Stimulated activated CD4-positive, alpha-beta T cell treated with anti-CD3 and anti-CD28 coated beads, Interleukin-15, amount 100 ng/mL, for 48 hours (primary cell): Measurements from ENCODE around the gene PRR35.

Experiments
- DNase-seq, 2 donors: peaks; one replicate each; pipeline ENCODE4 v3.0.0-alpha.2; 2020; ENCODE audit warnings: low read depth in 2 of 2

The PRR35 gene

DNA sequence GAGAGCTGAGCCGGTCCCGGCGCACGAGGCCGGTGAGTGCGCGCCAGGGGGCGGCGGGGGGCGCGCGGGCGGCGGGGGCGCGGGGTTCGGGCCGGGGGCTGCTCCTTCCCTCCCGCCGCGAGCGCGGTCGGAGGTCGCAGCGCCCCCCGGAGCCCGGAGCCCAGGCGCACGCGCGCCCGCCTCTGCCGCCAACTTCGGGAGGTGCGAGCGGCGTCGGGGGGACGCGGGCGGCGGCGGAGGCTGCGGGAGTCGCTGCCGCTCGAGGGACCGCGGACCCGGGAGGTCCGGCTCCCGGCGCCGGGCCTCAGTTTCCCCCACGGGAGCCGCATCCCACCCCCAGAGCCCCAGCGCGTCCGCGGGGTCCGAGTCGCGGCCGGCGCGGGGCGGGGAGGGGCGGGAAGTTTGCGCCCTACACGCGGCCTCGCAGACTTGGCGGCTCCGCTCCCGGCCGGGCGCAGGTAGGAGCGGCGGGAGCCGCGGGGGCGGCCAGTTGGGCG lies at the start of gene PRR35:
PRR35 (plus strand) TSS at position 191 of the 497 bp plus-strand sequence. CDS start 2,901 bp downstream, outside the sequence.
- DNase-seq = no peak

DNA sequence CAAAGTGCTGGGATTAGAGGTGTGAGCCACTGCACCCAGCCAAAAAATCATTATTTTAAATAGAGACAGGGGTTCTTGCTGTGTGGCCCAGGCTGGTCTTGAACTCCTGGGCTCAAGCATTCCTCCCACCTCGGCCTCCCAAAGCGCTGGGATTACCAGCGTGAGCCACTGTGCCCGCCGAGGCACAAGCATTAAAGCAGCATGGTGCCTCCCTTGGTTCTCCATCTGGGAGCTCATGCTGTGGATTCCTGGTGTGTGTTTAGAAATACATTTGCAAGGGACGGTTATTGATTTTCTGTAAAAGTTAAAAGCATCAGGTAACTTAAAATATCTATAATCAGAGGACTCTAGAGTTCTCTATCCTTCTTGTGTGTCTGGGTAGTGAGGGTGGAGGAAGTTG lies 47.4 kb upstream of the PRR35 start:
- DNase-seq = no peak

DNA sequence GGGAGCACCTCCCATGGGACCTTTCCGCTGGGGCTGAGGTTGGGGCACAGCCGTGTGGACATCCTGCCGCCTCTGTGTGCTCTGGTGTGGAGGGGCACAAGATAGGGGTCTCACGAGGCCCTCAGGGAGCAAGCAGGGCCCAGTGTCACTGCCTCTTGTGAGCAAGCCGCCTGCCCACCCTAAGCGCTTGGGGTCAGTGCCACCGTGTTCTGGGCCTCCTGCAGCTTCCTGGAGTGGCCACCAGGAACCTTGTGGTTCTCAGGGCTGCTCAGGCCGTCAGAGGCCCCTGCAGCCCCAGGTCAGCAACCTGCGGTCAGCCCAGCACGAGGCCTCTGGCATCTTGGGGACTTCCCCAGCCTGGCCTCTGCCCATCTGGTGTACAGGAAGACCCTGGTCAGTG lies 46.2 kb upstream of the PRR35 start:
- no peak for DNase-seq

DNA sequence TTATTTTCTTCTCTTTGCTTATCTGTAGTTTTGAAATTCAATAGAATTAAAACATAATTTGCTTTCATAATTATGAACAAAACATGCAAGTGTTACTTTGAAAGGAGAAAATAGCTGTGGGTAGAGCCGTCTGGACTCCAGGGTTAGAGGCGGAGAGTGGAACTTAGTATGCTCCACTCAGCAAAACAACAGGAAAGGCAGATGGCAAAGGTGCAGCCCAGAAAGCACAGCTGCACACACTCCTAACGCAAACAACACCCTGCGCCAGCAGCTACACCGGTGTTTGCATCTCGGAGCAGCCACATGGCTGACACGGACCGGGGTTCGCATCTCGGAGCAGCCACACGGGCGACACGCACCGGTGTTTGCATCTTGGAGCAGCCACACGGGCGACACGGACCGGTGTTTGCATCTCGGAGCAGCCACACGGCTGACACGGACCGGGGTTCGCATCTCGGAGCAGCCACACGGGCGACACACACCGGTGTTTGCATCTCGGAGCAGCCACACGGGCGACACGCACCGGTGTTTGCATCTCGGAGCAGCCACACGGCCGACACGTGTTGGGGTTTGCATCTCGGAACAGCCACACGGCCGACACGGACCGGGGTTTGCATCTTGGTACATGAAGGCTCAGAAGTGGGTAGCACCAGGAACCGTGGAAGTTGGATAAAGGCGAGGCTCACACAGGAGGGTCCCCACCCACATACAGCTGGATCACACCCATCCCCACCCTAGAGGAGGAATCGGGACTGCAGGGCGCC lies 44.8 kb upstream of the PRR35 start:
- DNase-seq = no peak

DNA sequence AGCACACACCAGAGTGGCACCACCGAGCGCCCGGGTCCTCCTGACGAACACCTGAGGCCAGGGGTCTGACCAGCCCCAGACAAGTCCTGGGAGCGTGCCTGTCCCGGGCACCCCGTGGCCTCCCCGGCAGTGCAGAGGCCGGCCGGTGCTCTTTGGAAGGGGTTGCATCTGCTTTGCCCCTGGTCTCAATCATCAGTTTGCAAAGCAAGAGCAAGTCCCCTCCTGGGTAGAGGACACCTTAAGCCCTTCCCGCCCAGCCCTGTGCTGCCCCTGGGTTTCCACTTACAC lies 44.3 kb upstream of the PRR35 start:
- DNase-seq = no peak

DNA sequence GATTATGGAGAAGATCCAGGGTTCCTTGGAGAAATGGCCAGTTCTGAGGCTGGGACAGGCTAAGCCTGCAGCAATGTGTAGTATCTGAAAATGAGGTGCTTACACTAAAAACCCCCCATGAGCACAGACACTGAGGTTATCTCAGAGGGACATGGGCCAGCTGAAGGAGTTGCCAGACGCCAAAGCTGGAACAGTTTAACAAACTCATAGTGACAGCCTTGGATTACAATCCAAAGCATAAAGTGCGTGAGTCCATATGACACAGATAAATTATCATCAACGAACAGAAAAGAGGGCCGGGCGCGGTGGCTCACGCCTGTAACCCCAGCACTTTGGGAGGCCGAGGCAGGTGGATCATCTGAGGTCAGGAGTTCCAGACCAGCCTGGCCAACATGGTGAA lies 43.9 kb upstream of the PRR35 start:
- no peak for DNase-seq

DNA sequence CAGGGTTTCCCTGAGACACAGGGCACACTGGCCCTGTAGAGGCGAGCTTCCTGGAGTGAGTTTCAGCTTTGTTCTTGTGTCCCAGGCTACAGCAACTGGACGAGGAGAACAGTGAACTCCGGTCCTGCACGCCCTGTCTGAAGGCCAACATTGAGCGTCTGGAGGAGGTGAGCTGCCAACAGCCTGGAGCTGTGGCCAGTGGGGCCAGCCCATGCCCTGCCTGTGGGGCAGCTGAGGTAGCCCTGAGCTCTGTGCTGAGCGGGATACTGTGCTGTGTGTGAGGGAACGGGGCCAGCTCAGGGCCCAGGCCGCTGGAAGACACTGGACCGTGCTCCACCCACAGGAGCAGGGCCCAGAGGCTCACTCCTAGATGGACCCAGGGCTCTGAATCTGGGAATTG lies 41.3 kb upstream of the PRR35 start:
- DNase-seq = no peak

DNA sequence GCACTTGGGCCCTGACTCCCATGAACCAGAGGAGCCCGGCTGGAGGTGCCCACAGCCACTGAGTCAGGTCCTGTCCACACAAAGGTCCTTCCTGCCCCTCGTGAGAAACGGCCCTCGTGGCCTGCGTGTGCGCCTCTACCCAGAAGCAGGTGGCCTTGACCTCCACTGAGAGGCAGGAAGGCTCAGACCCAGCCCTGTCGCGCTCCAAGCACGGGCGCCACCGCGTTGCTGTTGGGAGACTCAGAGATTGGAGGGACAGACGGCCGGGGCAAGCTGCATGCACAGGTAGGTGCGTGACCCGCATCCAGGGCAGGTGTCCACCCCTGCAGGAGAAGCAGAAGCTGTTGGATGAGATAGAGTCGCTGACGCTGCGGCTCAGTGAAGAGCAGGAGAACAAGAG lies 40.8 kb upstream of the PRR35 start:
- DNase-seq = no peak

DNA sequence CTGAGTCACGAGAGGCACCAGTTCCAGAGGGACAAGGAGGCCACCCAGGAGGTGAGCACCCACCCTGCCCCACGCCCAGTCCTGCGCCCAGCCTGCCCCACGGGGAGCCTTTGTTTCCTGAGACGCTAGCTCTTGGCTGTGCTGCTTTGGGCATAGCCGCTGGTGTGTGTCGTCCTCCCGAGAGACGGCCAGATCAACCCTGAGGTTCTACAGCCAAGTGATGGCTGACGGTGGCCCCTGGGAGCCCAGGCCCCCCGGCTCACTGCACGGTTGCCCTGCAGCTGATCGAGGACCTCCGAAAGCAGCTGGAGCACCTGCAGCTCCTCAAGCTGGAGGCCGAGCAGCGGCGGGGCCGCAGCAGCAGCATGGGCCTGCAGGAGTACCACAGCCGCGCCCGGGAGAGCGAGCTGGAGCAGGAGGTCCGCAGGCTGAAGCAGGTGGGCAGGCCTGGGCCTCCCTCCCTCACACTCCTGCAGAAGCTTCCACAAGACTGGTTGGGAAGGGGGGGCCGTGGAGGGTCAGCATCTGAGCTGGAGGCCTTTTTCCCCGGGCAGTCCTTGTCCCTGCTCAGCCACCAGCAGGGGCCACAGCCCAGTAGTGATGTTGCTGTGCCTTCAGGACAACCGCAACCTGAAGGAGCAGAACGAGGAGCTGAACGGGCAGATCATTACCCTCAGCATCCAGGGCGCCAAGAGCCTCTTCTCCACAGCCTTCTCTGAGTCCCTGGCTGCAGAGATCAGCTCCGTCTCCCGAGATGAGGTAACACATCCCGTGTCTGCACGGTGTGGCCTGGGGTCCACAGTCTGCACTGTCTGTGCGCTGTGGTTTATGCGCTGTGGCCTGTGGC lies 40.1 kb upstream of the PRR35 start:
- DNase-seq = no peak

DNA sequence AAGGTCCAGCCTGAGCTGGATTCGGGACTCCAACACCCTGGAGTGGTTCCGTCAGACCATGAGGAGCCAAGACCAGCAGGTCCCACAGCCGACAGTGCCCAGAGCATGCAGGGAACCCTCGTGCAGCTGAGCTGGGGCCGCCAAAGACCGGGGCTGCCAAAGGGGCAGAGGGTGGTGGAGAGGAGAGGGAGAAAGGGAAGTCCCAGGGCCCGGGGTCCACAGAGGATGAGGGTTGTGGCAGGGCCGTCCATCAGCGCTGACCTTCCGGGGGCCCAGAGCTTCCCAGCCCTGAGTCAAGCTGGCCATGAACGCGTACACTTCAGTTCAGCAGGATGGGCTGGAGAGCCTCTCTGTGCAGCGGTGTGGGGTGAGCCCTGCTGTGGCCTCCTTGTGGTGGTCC lies 39.3 kb upstream of the PRR35 start:
- DNase-seq = no peak

DNA sequence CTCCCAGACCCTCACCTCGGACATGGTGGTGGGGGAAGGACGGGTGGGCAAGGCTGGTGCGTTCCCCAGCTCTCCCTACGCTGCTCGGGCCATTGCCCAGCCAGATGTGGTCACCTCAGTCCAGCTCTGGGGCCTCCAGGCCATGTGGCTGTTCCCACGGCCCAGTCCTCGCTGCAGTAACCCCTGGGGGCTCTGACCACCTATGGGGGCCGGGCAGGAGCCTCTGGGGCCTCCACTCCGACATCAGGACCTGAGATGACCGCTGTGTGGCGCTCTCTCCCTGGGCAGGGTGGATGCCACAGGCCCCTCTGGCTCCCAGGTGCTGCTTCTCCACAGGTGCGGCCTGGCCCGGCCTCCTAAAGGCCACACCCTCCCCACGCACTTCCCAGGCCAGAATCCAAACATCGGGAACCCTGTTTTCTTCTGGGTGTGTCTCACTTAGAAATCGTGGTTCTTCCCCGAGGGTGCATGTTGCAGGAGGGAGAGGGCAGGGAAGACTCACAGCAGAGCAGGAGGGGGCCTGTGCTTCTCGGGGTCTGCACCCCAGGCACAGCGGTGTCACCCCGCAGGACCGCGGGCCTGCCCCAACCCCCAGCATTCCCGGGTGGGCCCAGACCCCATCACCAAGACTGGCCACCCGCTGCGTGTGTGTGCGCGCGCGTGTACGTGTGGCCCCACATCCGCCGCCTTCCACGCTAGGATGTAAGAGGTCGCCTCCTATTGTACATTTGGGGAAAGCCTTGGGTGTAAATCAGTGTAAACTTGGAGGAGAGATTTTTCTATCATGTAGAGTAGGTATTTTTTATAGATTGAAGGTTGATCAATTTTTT lies 38.6 kb upstream of the PRR35 start:
- no peak for DNase-seq

DNA sequence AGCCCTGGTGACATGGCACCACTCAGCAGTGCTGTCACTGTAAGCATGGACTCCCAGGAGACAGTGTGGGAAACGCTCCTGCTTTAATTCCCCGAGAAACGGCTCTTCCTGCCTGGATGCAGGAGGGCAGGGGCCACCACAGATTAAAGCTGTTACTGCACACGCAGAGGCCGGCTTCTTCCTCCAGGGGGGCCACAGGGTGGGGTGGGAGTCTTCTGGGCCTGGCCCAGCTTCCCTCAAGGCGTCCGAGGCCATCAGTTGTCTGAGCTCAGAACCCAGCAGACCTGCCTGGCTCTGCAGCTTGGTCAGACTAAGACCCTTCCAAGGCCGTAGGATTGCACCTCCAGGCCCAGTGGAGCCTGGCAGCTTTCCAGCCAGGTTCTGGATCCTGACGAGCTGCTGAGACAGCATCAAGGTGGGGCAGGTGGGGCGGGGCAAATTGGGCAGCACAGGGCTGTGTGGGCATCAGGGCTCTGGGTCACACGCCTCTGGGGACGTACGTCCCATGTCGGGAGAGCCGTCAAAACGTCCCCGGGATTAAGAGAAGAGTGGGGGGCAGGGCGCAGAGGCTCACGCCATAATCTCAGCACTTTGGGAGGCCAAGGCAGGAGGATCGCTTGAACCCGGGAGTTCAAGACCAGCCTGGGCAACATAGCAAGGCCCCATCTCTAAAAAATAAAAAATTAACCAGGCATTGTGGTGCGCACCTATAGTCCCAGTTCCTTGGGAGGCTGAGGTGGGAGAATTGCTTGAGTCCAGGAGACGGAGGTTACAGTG lies 37.7 kb upstream of the PRR35 start:
- DNase-seq = no peak

DNA sequence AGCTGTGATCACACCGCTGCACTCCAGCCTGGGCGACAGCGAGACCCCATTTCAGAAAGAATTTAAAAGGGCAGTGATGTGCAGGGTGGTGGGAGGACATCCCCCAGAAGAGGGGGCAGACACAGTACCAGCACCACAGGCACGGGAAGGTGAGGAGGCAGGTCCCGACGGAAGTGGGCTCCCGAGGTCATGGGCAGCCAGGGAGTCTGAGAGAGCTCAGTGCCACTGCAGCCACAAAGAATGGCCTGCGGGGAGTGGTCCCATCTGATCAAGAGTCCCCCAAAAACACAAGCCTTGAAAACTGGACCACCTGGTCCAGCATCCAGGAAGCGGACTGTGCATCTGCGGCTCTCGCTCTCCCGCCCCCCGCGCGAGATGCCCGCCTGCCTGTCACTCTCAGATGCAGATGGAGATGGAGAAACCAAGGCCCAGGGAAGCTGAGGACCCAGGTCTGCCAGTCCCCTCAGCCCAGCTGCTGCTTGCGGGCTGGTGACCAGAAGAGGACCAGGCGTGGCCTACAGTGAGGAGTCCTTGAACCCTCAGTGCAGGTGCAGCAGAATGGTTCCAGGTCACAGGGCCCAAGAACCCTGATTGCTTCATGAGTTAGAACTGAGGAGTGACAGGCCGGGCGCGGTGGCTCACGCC lies 37.0 kb upstream of the PRR35 start:
- no peak for DNase-seq

DNA sequence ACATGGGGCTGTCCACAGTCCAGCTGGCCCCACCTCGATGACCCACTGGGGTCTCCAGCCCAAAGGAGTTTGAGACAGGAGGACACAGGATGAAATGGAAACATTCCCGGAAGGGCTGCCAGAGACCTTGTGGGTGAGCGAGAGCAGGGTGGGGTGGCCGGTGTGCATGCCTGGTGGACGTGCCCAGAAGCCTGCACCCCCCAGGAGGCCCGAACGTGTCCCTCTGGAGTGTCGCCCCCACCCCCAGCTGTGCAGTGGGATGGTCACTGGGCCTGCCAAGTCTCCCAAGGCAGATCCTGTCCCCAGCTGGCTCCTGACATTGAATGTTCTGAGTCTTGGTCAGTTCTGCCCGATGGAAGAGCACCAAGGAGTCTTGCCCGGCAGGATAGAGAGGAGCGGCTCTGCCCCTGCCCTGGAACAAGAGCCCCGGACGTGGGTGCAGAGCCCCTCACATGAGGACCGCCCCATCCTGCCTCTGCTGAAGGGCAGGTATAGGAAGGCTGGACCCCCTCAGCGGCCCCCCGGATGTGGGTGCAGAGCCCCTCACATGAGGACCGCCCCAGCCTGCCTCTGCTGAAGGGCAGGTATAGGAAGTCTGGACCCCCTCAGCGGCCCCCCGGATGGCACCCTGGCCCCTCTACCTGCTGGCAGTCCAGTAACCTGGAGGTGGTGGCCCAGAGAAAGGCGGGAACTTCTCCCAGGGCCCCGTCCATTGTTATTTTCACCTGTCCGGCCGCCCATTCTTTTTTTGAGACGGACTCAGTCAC lies 35.7 kb upstream of the PRR35 start:
- DNase-seq = no peak

DNA sequence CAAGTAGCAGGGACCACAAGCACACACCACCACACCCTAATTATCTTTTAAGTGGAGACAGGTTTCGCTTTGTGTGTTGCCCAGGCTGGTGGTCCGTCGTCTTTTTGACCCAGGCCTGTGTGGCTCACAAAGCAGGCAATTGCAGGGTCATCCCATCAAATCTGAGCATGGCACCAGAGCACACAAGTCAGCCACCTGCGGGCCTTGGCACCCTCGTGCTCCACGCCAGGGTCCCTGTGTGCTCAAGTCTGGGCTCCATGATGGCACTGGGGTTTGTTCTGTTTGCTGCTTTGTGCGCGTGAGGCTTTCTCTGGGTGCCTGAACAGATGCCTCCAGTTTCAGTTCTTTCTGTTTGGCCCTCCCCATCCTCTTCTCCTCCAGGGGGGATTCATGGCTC lies 35.1 kb upstream of the PRR35 start:
- DNase-seq = no peak

DNA sequence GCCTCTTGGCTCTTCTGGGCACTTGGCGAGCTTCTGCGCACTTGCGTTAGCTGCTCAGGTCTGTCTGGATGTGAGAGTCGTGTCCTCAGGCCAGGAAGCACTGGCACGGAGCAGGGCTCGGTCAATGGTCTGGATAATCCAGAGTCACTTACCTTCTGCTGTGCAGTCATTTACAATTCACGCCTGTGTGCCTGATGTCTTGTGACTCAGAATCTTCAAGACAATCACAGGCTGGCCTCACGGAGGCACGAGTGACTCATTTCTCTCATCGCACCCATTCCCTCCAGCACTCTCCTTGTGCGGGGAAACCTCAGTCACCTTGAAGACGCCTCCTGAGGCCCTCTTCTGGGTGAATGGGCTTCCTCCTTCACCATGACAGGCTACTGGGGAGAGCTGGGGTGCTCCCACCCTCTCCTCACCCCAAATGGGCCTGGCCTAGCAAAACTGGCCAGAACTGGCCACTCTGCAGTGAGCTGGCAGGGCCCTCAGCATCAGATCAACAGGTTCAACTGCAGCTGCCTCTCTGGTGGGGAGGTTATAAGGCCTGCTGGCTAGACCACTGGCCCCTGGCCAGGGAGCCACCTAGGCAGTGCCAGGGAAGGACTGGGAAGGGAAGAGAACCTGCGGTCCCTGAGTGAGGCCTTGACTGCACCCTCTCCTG lies 34.5 kb upstream of the PRR35 start:
- peak; percentile 74 to 77 for DNase-seq

DNA sequence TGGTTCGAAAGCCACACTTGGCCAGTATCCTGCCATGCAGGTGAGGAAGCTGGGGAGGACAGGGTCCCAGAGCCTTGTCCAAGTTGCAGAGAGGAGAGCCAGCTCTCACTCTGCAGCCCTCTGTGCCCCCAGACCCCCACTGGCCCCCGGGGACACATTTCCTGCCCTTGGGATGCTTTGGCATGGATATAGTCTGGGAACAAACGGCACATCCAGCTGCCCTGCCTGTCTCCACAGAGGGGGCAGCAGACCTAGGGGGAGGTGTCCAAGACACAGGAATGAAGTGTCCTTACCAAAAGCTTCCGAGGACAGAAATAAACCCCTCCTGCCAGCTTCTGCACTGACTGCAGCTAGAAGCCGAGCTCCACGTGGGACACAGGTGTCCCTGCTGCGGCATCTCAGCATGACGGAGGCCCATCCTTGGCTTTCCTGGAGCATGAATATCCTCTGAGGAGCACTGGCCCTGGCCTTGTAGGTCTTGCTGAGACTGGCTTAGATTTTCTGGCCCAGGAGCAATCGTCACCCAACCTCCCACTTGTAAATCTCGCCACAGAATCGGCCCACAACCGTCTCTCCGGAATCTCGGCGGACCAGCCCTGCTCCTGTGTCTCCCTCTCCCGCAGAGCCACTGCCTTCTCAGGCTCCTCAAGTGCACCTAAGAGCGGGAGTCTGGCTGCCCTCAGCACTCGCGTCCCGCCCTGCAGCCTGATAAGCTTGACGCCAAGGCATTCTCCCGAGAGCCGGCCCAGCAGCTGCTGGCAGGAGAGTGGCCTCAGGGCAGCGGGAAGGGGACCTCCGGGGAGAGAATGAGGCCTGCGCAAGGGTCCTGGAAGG lies 33.8 kb upstream of the PRR35 start:
- no peak for DNase-seq

DNA sequence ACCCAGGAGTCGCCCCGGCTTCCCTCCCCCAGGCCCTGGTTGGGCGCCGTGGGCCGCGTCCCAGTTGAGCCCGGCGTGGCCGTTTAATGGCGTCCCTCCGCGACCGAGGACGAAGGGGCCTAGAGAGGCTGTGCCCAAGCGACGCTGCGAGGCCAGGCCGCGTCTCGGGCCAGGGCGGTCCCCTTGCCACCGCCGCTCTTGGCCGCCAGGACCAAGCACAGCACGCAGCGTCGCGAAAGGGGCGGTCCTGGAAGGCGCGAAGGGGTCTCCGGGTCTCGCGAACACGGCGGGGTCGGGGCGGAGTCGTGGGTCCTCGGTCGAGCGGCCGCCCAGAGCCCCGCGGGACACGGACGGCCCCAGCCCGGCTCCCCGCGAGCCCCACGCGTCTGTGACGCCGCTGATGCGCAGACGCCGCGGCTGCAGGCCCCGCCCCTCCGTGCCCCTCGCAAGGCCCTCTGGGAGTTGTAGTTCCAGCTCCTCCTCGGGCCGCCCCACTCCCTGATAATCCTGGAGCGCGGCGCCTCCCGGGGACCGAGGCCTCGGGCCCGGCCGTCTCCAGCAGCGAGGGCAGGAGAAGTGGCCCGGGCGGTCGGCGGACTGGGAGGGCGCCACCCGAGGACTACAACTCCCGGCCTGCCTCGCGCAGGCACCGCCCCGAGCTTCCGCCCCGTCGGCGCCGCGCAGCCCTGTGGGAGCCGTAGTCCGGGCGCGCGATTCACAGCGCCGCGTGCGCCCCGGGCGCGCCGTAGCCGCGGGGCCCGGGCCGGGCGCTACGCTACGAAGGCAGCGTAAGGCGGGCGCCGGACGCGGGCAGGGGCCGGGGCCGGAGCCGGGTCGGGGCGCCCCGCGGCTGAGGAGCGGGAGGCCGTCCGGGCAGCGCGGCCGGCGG lies 32.9 kb upstream of the PRR35 start, which contains the start of gene CAPN15:
CAPN15 (plus strand) TSS at position 698 of the 889 bp plus-strand sequence. CDS start 19,127 bp downstream, outside the sequence.
- peak; percentile 77 to 81 for DNase-seq
